Adrenal gland (tissue), 12 donors: ENCODE measurements around the gene RBP7. TPM values are rescaled to one million over a fixed set of nuclear protein-coding genes. Genes with fewer than 3 reads are reported as not detected.
A peak's percentile ranks its signal among the peaks of the same experiment; 100 is the strongest.

ENCODE experiments used
- DNase-seq, 7 donors: peaks; one replicate each; pipeline ENCODE4 v3.0.0-alpha.2; 2019 to 2020
- H3K27ac ChIP-seq, 5 donors: fragments of 200-600 bp; sonication (generic) in 4 of 5; 1 replicate in 3 of 5; 2 replicates in 2 of 5; pipeline versions ENCODE4 v1.5.1 to v1.8.0; 2016 to 2020; ENCODE audit warnings: mild to moderate bottlenecking in 1 of 5
- H3K27me3 ChIP-seq: fragments of 200-600 bp; 2 replicates; pipeline ENCODE4 v1.8.0; 2021
- H3K36me3 ChIP-seq, 2 donors: fragments of 200-600 bp; replicated peaks in 1 of 2; 1 replicate in 1 of 2; 2 replicates in 1 of 2; pipeline versions ENCODE4 v1.5.1 to v1.8.0; 2018 to 2022
- H3K4me1 ChIP-seq, 2 donors: fragments of 200-600 bp; replicated peaks in 1 of 2; 1 replicate in 1 of 2; 2 replicates in 1 of 2; pipeline versions ENCODE4 v1.5.1 to v1.8.0; 2018 to 2021
- H3K4me3 ChIP-seq, 4 donors: fragments of 200-600 bp; sonication (generic) in 3 of 4; one replicate each; pipeline ENCODE4 v1.5.1; 2016 to 2018
- H3K9me3 ChIP-seq, 3 donors: fragments of 200-600 bp; sonication (generic) in 1 of 3; replicated peaks in 1 of 3; 1 replicate in 2 of 3; 2 replicates in 1 of 3; pipeline versions ENCODE4 v1.5.1 to v1.8.0; 2016 to 2021
- POLR2A ChIP-seq, 2 donors: fragments of 450-650 bp; IDR thresholded peaks; one replicate each; pipeline ENCODE4 v1.6.1; 2017; ENCODE audit warnings: antibody characterized with exemption in 2 of 2, mild to moderate bottlenecking in 2 of 2, moderate library complexity in 1 of 2
- WGBS, 4 donors: extraction: QIAGEN DNeasy Blood & Tissue Kit in 2 of 4; methylation state at CpG; one replicate each; pipeline versions ENCODE4 v1.1.5 to v1.1.7; 2013 to 2017; 5-methylcytosine and 5-hydroxymethylcytosine counted together
- intact Hi-C, 2 donors: fragments of 100-400 bp; cut with DNase I; formaldehyde crosslinking; loops; one replicate each; pipeline versions ENCODE4 v1.14.1 to v1.15.0; 2022 to 2023
- polyA plus RNA-seq, 3 donors: library from polyadenylated mRNA; stranded (reverse); fragments of 200-250 nt in 2 of 3; fragments of 350-450 nt in 1 of 3; fragmentation: Illumina TruSeq in 1 of 3; extraction: RNeasy Lipid Tissue Mini Kit (QIAGEN cat#74804) in 1 of 3; gene quantifications; one replicate each; pipeline ENCODE4 v1.2.3, GENCODE V29; 2013 to 2014
- total RNA-seq, 9 donors: library from RNA; depleted of rRNA in 4 of 9; stranded (reverse); fragments of >200 nt in 4 of 9; fragments of 120-200 nt in 1 of 9; fragmentation: NEBNext Ultra II Directional in 1 of 9; extraction: Animal tissue kit (Norgen Biotek cat#: 25700) in 1 of 9; gene quantifications; one replicate each; pipeline versions ENCODE4 v1.1.0 to v1.2.4, GENCODE V29; 2013 to 2023
- TF ChIP-seq, protein P1 (sequence below), 6 experiments: fragments of 450-650 bp in 4 of 6; fragments of 200-600 bp in 2 of 6; sonication (generic) in 1 of 6; IDR thresholded peaks; 1 replicate in 5 of 6; 2 replicates in 1 of 6; pipeline versions ENCODE4 v1.5.1 to v1.8.0; 2016 to 2021; ENCODE audit warnings: antibody characterized with exemption in 6 of 6, mild to moderate bottlenecking in 2 of 6, moderate library complexity in 1 of 6
- donor health status: healthy with polysubstance abuse.
- donor health status: Bipolar disorder and iron deficiency.
- donor health status: DM: yes; HTN: yes; CAD: no.
- donor health status: DM: no; HTN: no; CAD: no.
- donor health status: DM: no; HTN: no; CAD: no.
- donor health status: DM: yes; HTN: yes; CAD: no.

Gene RBP7
- total and polyA plus RNA-seq, 12 donors, result 1.4 to 52.6 (median 12.2) TPM

DNA sequence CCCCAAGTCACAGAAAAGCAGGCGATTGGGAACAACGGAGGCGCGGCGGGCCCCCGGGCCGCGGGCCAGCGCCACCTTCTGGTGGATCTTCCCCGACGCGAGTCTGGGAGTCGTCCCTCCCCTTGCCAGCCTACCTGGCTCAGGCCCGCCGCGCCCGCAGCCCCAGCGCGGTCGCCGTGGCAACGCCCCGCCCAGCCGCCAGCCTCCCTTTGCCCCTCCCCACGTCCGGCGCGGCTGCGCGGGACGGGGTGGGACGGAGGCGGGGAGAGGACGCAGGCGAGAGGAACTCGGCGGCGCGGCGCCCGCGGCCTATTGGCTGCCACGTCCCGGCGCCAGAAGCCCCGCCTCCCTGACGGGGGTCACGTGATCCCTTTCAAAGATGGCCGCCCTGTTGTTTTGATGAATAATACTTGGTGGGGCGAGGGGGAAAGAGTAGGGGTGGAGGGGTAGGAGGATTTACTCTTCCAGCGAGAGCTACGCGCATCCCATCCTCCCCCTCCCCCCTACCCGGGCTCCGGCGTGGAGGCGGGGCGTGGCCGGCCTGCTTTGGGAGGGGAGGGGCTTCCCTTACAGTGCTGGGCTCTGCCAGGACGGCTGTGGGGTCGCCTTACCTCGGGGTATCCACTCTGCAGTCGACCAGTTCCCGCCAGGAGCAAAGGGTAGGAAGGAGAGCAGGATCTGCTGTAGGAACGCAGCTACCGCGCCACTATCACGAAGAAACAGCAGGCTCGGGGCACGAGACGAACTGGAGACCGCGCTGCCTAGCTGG is 35.7 kb downstream of the RBP7 start, which contains the start of gene UBE4B:
UBE4B (plus strand) TSS at position 369 of the 769 bp plus-strand sequence. CDS start 713 bp downstream, outside the sequence.
- no peak for TF ChIP-seq POLR2A (IDR thresholded peaks at IDR 0.05)
- TF ChIP-seq, protein P1, sequence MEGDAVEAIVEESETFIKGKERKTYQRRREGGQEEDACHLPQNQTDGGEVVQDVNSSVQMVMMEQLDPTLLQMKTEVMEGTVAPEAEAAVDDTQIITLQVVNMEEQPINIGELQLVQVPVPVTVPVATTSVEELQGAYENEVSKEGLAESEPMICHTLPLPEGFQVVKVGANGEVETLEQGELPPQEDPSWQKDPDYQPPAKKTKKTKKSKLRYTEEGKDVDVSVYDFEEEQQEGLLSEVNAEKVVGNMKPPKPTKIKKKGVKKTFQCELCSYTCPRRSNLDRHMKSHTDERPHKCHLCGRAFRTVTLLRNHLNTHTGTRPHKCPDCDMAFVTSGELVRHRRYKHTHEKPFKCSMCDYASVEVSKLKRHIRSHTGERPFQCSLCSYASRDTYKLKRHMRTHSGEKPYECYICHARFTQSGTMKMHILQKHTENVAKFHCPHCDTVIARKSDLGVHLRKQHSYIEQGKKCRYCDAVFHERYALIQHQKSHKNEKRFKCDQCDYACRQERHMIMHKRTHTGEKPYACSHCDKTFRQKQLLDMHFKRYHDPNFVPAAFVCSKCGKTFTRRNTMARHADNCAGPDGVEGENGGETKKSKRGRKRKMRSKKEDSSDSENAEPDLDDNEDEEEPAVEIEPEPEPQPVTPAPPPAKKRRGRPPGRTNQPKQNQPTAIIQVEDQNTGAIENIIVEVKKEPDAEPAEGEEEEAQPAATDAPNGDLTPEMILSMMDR (IDR thresholded peaks at IDR 0.05), result peak; percentile 44 to 94 (median 81)
- Histone ChIP-seq H3K27ac (peak within 1 kb of the TSS; percentile 87 to 97 (median 91)), H3K9me3 (no peaks in the 10 kb centered on the region), H3K27me3 (no peaks in the 10 kb centered on the region), H3K4me3 (peak within 1 kb of the TSS; percentile 92 to 98 (median 93)), H3K36me3 (peaks cover 0 to 12% of the 10 kb centered on the region in 2 donors), H3K4me1 (peaks cover 9 to 29% of the 10 kb centered on the region in 2 donors)
- DNase-seq, result peak; percentile 97 to 99 (median 98)
- intact Hi-C loops, result loop anchor here in 1 of 2 donors (5.0 kb wide), 1 partner anchor 80 kb away; no protein-coding TSS in a partner anchor
- WGBS, 4 donors, result 0 to 1% (median 0%) methylated on average over 34 to 73 of the region's 73 CpGs

DNA sequence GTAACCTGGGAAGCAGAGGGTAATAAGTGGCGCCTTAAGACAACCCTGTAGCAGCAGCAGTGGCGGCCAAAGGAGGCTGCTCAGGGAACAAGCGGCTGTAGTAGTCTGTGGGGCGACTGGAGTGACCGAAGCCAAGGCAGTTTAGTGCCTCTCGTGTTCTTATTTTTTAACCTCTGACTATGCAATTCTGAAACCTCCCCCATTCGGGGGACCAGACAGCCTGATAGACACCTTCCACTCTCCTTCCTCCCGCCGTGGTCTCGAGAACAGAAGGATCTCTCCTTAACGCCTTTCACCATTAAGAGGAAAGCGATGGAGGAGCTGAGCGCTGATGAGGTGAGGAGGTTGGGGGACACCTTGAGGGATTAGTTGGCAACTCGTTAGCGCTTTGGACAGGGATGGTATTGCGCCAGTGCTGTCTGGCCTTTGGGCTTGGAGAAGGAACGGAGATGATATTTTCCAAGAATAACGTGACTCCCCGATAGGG is 36.4 kb downstream of the RBP7 start:
- Histone ChIP-seq H3K4me1 (peaks cover 9 to 36% of the 10 kb centered on the region in 2 donors), H3K9me3 (no peaks in the 10 kb centered on the region), H3K4me3 (peak overlapping the region; percentile 92 to 98 (median 93)), H3K27me3 (no peaks in the 10 kb centered on the region), H3K27ac (peak overlapping the region; percentile 87 to 97 (median 91)), H3K36me3 (peaks cover 0 to 13% of the 10 kb centered on the region in 2 donors)
- 0% methylated on average over 18 to 19 of the region's 19 CpGs for WGBS, 4 donors
- intact Hi-C loops, result loop anchor here in 1 of 2 donors (5.0 kb wide), 1 partner anchor 81 kb away; no protein-coding TSS in a partner anchor
- TF ChIP-seq POLR2A (IDR thresholded peaks at IDR 0.05), result peak in 1 of 2 donors; percentile 61
- TF ChIP-seq, protein P1 (IDR thresholded peaks at IDR 0.05), result peak in 1 of 6 experiments; percentile 9
- DNase-seq, result peak; percentile 40 to 63 (median 50)

DNA sequence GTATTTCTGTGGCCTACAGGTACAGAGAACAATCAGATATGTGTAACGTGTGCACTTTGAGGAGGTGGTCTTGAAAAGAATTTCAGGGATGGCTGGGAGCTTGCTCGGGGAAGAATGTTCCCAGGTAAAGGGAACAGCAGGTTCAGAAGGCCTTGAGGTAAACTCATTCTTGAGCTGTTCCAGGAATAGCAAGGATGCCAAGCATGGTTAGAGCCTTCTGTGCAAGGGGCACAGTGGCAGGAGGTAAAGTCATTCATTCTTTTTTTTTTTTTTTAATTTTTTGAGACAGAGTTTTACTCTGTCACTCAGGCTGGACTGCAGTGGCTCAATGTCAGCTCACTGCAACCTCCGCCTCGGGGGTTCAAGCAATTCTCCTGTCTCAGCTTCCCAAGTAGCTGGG is 45.7 kb downstream of the RBP7 start:
- Histone ChIP-seq H3K9me3 (no peaks in the 10 kb centered on the region), H3K27me3 (no peaks in the 10 kb centered on the region), H3K4me1 (peaks cover 23 to 38% of the 10 kb centered on the region in 2 donors), H3K27ac (no peak overlapping the region), H3K4me3 (no peak overlapping the region), H3K36me3 (peaks cover 0 to 8% of the 10 kb centered on the region in 2 donors)
- DNase-seq, result no peak
- 89 to 95% (median 91%) methylated on average over 2 to 4 of the region's 4 CpGs for WGBS, 4 donors
- intact Hi-C loops, result no loop called here
- no peak for TF ChIP-seq POLR2A (IDR thresholded peaks at IDR 0.05)
- TF ChIP-seq, protein P1 (IDR thresholded peaks at IDR 0.05), result no peak
